ENCODE data around the gene DIRAS1. TPM values are rescaled to one million over a fixed set of nuclear protein-coding genes. Genes with fewer than 3 reads are reported as not detected.

The DIRAS1 gene
- total RNA-seq, 2 donors from 2014 or later: 2.3 TPM; not detected in 1

DNA sequence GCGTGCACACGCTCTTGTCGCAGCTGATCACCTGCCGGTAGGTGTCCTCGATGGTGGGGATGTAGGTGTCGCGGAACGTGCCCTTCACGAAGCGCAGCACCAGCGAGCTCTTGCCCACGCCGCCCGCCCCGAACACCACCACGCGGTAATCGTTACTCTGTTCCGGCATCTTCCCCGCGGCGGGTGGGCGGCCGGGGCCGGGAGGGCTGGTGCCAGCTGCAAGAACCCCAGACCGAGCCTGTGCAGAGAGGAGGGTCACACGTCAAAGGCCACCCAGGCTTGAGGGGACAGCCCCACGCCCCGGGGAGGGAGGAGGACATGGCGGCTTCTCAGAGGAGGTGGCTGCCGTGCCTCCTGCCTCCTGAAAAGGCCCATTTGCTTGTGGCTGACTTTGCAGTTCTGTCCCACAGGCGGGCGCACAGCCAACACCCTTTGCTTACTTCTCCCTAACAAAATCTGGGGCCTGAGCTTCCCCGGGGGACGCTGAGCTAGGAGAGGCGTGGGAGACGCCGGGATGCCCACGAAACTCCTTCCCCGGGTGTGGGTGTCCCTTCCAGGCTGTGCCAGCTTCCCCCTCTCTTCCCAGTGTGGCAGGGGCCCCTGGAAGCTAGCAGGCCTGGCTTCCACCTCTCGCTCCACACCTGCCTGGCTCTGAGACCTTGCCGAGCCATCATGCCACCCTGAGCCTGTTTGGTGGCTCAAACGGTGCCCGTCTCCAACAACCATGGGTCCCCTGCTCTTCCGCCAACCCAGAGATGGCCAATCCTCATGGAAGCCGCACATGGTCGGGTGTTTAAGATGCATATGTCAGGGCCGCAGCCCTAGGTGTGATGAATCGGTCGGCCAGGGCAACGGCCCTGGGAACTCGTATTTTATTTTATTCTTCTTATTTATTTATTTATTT is 3.3 kb downstream of the DIRAS1 start:
- Histone ChIP-seq H3K27me3 (replicated peaks; ENCODE audit: insufficient read depth) (no peaks in the 10 kb centered on the region), H3K27ac (no peak overlapping the region), H3K36me3 (no peaks in the 10 kb centered on the region), H3K4me1 (ENCODE audit: control insufficient read depth in 1 of 2, low read depth in 2 of 2) (peaks cover 4 to 28% of the 10 kb centered on the region in 2 donors), H3K4me3 (no peak overlapping the region), H3K9me3 (peaks cover 5% of the 10 kb centered on the region)
- ATAC-seq (ENCODE audit: insufficient number of reproducible peaks, low FRiP score, low read depth) (no peak), DNase-seq (ENCODE audit: low spot score) (no peak)
- TF ChIP-seq, protein P1, sequence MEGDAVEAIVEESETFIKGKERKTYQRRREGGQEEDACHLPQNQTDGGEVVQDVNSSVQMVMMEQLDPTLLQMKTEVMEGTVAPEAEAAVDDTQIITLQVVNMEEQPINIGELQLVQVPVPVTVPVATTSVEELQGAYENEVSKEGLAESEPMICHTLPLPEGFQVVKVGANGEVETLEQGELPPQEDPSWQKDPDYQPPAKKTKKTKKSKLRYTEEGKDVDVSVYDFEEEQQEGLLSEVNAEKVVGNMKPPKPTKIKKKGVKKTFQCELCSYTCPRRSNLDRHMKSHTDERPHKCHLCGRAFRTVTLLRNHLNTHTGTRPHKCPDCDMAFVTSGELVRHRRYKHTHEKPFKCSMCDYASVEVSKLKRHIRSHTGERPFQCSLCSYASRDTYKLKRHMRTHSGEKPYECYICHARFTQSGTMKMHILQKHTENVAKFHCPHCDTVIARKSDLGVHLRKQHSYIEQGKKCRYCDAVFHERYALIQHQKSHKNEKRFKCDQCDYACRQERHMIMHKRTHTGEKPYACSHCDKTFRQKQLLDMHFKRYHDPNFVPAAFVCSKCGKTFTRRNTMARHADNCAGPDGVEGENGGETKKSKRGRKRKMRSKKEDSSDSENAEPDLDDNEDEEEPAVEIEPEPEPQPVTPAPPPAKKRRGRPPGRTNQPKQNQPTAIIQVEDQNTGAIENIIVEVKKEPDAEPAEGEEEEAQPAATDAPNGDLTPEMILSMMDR (IDR thresholded peaks at IDR 0.05): no peak

DNA sequence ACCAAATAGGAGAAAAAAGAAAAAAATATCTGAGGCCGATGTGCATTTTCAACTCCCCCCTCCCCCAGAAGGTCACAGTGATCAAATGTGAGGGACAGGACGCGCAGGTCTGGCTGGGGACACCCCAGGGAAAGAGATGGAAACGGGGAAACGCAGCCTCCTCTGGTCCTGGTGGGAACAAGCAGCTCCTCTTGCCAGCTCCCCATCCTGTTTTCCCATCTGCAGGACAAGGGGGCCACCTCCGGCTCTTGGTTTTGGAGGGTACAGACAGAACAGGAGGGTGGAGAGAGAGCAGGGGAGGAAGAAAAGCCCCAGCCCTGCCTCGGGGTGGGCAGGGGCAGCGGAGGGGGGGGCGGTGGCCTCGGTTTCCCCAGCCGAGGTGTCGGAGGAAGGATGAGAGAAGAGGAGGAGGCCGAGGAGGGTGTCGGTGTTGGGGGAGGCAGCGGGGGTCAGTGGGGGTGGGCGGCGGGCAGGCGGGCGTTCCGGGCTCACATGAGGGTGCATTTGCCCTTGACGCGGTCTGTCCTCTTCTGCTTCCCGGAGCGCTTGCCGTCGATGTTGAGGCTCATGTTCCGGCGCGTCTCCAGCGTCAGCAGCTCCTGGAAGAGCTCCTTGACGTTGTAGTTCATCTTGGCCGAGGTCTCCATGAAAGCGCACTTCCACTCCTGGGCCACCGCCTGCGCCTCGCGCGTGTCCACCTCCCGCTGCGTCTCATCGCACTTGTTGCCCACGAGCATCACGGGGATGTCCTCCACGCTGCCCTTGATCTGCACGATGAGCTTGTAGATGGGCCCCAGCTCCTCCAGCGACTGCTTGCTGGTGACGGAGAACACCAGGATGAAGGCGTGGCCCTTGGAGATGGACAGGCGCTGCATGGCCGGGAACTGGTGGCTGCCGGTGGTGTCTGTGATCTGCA is 4.2 kb downstream of the DIRAS1 start:
- Histone ChIP-seq H3K36me3 (no peaks in the 10 kb centered on the region), H3K27ac (no peak overlapping the region), H3K4me1 (ENCODE audit: control insufficient read depth in 1 of 2, low read depth in 2 of 2) (peaks cover 3 to 19% of the 10 kb centered on the region in 2 donors), H3K9me3 (peaks cover 5% of the 10 kb centered on the region), H3K4me3 (no peak overlapping the region), H3K27me3 (replicated peaks; ENCODE audit: insufficient read depth) (no peaks in the 10 kb centered on the region)
- ATAC-seq (ENCODE audit: insufficient number of reproducible peaks, low FRiP score, low read depth) (no peak), DNase-seq (ENCODE audit: low spot score) (no peak)
- TF ChIP-seq, protein P1 (IDR thresholded peaks at IDR 0.05): no peak

GRCh38 chr19:2716275-2716650 is 4.9 kb downstream of the DIRAS1 start:
- H3K4me3 ChIP-seq: no peak overlapping the region
- no peak overlapping the region for H3K27ac ChIP-seq
- DNase-seq (ENCODE audit: low spot score): no peak
- ATAC-seq (ENCODE audit: insufficient number of reproducible peaks, low FRiP score, low read depth): no peak
- H3K27me3 ChIP-seq (replicated peaks; ENCODE audit: insufficient read depth): no peaks in the 10 kb centered on the region
- no peaks in the 10 kb centered on the region for H3K36me3 ChIP-seq
- H3K9me3 ChIP-seq: peaks cover 5% of the 10 kb centered on the region
- TF ChIP-seq, protein P1 (IDR thresholded peaks at IDR 0.05): no peak
- H3K4me1 ChIP-seq (ENCODE audit: control insufficient read depth in 1 of 2, low read depth in 2 of 2): peaks cover 3 to 12% of the 10 kb centered on the region in 2 donors

GRCh38 chr19:2715470-2716274 is 5.5 kb downstream of the DIRAS1 start:
- TF ChIP-seq, protein P1 (IDR thresholded peaks at IDR 0.05): no peak
- H3K27ac ChIP-seq: no peak overlapping the region
- ATAC-seq (ENCODE audit: insufficient number of reproducible peaks, low FRiP score, low read depth) (no peak), DNase-seq (ENCODE audit: low spot score) (no peak)
- no peak overlapping the region for H3K4me3 ChIP-seq
- no peaks in the 10 kb centered on the region for H3K36me3 ChIP-seq
- H3K9me3 ChIP-seq: peaks cover 5% of the 10 kb centered on the region
- no peaks in the 10 kb centered on the region for H3K27me3 ChIP-seq (replicated peaks; ENCODE audit: insufficient read depth)
- peaks cover 3 to 11% of the 10 kb centered on the region in 2 donors for H3K4me1 ChIP-seq (ENCODE audit: control insufficient read depth in 1 of 2, low read depth in 2 of 2)
